ENCODE measurements around the gene MMP14. TPM values are rescaled to one million over a fixed set of nuclear protein-coding genes. Genes with fewer than 3 reads are reported as not detected.
"Not testable (repeated sequence)": the region's sequence is repeated elsewhere in the genome, so short reads cannot be mapped to it uniquely, and the experiment has no call there.

Gene MMP14
- 101 and 117 TPM in 2 replicates for total RNA-seq (2014; rRNA removed; shearing (Covaris generic))

DNA sequence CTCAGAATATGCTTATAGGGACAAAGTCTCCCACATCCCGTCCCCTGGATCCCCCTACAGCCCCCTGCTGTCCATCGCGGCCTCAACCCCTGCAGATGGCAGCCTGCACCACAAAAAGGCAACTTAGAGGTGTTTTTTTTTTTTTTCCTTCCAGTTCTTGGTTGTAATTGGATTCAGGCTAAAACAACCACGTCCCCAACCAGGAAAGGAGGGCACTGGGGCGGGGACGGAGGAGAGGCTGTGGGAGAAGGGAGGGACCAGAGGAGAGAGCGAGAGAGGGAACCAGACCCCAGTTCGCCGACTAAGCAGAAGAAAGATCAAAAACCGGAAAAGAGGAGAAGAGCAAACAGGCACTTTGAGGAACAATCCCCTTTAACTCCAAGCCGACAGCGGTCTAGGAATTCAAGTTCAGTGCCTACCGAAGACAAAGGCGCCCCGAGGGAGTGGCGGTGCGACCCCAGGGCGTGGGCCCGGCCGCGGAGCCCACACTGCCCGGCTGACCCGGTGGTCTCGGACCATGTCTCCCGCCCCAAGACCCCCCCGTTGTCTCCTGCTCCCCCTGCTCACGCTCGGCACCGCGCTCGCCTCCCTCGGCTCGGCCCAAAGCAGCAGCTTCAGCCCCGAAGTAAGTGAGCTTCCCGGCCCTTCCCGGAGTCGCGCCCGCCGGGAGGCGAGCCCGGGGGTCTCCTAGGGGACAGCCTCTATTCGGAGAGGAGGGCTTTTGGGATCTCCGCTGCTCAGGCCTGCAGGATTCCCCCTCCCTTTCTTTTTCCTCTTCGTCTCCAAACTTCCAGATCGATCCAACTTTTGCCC is at the start of gene MMP14:
Gene MMP14 (plus strand): TSS at position 285 of the 813 bp plus-strand sequence. CDS start 233 bp downstream, at position 518.
- Histone ChIP-seq H3K27me3 (replicated peaks) (no peaks in the 10 kb centered on the region), H3K4me1 (replicated peaks) (peaks cover 23% of the 10 kb centered on the region), H3K36me3 (peaks cover 63% of the 10 kb centered on the region), H3K27ac (peak within 1 kb of the TSS; percentile 62), H3K4me3 (peak within 1 kb of the TSS; percentile 69), H3K9me3 (replicated peaks) (no peaks in the 10 kb centered on the region)
- DNase-seq (ENCODE audit: low read depth in 1 of 2, low spot score in 2 of 2): peak; percentile 67 to 73

DNA sequence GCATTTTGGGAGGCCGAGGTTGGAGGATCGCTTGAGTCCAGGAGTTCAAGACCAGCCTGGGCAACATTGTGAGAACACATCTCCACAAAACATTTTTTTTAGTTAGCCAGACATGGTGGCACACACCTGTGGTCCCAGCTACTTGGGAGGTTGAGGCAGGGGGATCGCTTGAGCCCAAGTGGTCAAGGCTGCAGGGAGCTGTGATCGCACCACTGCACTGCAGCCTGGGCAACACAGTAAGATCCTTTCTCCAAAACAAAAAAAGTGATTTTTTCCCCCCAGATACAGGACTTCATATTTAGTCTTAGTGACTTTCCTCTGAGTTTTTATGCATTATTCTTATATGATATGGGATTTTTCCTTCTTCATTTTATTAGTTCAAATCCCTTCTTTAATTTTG is 49.7 kb upstream of the MMP14 start:
- Histone ChIP-seq H3K27ac (no peak overlapping the region), H3K4me3 (no peak overlapping the region), H3K9me3 (replicated peaks) (no peaks in the 10 kb centered on the region), H3K36me3 (no peaks in the 10 kb centered on the region), H3K4me1 (replicated peaks) (no peaks in the 10 kb centered on the region), H3K27me3 (replicated peaks) (no peaks in the 10 kb centered on the region)
- DNase-seq (ENCODE audit: low read depth in 1 of 2, low spot score in 2 of 2): no peak

DNA sequence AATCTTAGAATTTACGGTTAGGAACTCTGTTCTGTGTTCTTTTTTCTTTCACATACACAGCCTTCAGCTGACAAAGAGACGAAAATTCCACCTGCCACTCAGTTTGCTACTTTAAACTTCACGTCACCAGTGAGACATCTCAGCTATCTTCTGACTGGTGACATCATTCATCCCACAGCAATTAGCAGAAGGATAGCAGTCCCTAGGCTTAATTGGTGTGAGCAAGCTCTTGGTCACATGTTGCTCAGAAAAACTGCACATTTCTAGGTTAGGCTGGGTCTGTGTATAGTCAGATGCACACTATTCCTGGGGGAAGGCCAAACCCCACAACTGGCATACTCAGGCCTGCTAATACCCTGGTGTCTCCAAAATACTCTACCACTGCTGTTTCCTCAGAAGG is 45.1 kb upstream of the MMP14 start:
- Histone ChIP-seq H3K4me1 (replicated peaks) (no peaks in the 10 kb centered on the region), H3K9me3 (replicated peaks) (no peaks in the 10 kb centered on the region), H3K27me3 (replicated peaks) (no peaks in the 10 kb centered on the region), H3K36me3 (no peaks in the 10 kb centered on the region), H3K4me3 (no peak overlapping the region), H3K27ac (no peak overlapping the region)
- no peak for DNase-seq (ENCODE audit: low read depth in 1 of 2, low spot score in 2 of 2)

DNA sequence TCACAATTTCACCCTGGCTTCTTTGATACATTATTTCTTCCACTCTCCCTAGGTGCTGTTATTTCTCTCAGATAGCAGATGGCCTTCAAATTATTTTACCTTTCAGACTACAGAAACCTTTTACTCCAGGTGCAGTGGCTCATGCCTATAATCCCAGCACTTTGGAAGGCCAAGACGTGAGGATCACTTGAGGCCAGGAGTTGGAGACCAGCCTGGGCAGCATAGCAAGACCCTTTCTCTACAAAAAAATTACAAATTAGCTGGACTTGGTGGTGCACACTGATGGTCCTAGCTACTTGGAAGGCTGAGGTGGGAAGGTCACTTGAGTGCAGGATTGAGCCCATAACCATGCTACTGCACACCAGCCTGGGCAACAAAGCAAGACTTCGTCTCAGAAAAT is 44.2 kb upstream of the MMP14 start:
- Histone ChIP-seq H3K4me3 (no peak overlapping the region), H3K27ac (no peak overlapping the region), H3K9me3 (replicated peaks) (no peaks in the 10 kb centered on the region), H3K27me3 (replicated peaks) (no peaks in the 10 kb centered on the region), H3K4me1 (replicated peaks) (no peaks in the 10 kb centered on the region), H3K36me3 (no peaks in the 10 kb centered on the region)
- no peak for DNase-seq (ENCODE audit: low read depth in 1 of 2, low spot score in 2 of 2)

DNA sequence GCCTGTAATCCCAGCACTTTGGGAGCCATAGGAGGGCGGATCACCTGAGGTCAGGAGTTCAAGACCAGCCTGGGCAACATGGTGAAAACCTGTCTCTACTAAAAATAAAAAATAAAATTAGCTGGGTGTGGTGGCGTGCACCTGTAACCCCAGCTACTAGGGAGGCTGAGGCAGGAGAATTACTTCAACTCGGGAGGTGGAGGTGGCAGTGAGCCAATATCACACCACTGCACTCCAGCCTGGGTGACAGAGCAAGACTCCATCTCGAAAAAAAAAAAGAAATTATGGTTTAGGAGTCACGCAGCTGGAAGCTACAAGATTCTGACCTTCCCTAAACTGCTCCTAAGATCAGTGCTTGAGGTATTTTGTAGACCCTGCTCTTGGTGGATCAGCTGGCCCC is 42.8 kb upstream of the MMP14 start:
- not testable (repeated sequence) for H3K4me1 ChIP-seq (replicated peaks); H3K27ac ChIP-seq; H3K36me3 ChIP-seq; H3K9me3 ChIP-seq (replicated peaks); H3K27me3 ChIP-seq (replicated peaks); DNase-seq (ENCODE audit: low read depth in 1 of 2, low spot score in 2 of 2); H3K4me3 ChIP-seq

DNA sequence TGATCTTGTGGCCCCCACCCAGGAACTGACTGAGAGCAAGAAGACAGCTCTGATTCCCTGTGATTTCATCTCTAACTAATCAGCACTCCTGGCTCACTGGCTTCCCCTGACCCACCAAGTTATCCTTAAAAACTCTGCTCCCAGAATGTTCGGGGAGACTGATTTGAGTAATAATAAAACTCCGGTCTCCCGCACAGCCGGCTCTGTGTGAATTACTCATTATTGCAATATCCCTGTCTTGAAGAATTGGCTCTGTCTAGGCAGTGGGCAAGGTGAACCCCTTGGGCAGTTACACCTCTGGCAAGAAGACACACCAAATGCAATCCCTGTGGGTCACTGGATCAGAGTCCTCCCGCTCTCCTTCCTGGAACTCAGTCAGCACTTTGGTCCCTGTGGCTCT is 42.4 kb upstream of the MMP14 start:
- no peak overlapping the region for H3K27ac ChIP-seq

DNA sequence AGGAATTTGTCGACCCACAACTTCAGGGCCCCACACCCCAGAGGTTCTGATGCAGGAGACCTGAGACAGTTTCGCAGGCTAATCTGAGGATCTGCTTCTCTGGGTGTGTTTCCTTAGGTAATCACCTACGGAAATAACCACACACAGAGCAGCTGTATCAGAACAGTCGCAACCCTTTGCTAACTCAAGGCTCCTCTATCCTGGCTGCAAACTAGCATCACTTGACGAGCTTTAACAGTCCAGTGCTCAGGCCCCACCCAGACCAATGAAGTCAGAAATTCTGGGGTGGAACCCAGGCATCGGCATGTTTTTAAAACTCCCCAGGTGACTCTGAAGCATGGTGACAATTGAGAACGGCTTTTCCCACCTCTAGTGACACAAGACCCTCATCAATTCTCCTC is 41.8 kb upstream of the MMP14 start:
- no peaks in the 10 kb centered on the region for H3K27me3 ChIP-seq (replicated peaks)

More for the DNA sequence above, 42.4 kb upstream of the MMP14 start:
- H3K27me3 ChIP-seq (replicated peaks): no peaks in the 10 kb centered on the region
- no peaks in the 10 kb centered on the region for H3K36me3 ChIP-seq
- H3K9me3 ChIP-seq (replicated peaks): no peaks in the 10 kb centered on the region
- DNase-seq (ENCODE audit: low read depth in 1 of 2, low spot score in 2 of 2): no peak
- no peaks in the 10 kb centered on the region for H3K4me1 ChIP-seq (replicated peaks)
- H3K4me3 ChIP-seq: no peak overlapping the region

DNA sequence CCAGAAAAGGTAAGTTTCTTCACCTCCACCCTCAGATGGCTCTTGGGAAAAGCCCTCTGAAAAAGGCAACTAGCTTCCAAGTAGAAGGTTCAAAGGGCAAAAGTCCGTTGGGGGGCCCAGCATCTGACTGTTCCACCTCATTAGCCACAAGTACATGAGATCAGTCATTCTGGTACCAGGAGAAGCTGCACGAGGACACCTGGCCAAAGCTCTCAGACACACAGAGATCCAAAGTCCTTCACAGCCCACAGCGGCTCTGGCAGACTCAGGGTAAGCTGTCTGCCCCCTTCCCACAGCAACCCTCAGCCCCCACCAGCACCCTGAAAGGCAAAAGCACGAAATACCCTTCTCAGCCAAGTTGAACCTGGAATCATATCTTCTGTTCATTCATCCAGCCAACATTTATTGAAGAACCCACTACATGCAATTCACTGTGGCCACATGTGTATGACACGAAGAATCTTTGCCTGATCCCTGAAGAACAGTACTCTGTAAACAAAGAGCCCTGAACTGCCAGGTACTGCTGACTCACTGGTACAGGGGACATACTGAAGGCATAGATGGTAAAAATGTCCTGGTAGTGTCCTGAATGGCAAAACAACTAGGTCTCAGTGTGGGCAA is 40.2 kb upstream of the MMP14 start:
- no peak for DNase-seq (ENCODE audit: low read depth in 1 of 2, low spot score in 2 of 2)
- Histone ChIP-seq H3K36me3 (no peaks in the 10 kb centered on the region), H3K27ac (no peak overlapping the region), H3K4me1 (replicated peaks) (no peaks in the 10 kb centered on the region), H3K27me3 (replicated peaks) (no peaks in the 10 kb centered on the region), H3K9me3 (replicated peaks) (no peaks in the 10 kb centered on the region), H3K4me3 (no peak overlapping the region)

More for the DNA sequence above, 41.8 kb upstream of the MMP14 start:
- H3K4me1 ChIP-seq (replicated peaks): no peaks in the 10 kb centered on the region
- H3K27ac ChIP-seq: no peak overlapping the region
- H3K36me3 ChIP-seq: no peaks in the 10 kb centered on the region
- no peaks in the 10 kb centered on the region for H3K9me3 ChIP-seq (replicated peaks)
- DNase-seq (ENCODE audit: low read depth in 1 of 2, low spot score in 2 of 2): no peak
- no peak overlapping the region for H3K4me3 ChIP-seq

DNA sequence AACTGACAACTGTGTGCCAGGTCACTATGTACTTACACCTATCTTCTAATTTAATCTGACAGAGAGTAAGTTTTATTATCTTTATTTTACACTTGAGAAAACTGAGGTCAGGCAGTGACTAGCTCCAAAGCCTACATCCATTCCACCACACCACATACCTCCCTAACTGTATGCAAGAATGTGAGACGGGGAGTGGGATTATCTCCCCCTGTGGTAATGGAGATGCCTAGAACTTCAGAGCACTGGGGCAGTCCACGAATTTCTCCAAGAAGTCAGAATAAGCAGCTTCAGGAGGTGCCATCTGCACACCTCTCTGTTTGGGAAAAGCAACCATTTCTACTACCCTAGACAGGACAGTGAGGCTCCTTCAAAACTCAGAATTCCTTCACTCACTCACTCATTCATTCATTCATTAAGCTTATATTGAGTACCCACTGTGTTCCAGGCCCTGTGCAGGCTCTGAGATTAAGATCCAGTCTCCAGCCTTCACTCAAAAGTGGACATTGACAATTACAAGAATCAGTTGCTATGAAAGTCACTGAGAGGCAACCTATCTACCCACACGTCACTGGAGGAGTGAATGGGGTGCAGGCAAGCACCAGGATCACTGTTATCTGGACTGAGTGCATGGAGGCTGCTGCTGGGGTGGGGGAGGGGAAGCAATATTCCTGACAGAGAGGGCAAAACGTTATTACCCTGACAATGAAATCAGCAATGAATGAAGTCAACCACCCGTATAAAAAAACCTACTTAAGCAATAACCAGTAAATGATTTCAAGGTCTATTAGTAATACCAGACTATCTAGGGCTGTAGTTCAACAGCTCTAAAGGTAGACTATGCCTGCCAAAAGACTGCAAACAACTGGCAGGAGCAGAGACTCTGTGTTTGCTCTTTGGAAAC is 39.1 kb upstream of the MMP14 start:
- H3K4me3 ChIP-seq: no peak overlapping the region
- no peak for DNase-seq (ENCODE audit: low read depth in 1 of 2, low spot score in 2 of 2)
- H3K27me3 ChIP-seq (replicated peaks): no peaks in the 10 kb centered on the region
- H3K4me1 ChIP-seq (replicated peaks): no peaks in the 10 kb centered on the region
- H3K27ac ChIP-seq: no peak overlapping the region
- H3K36me3 ChIP-seq: no peaks in the 10 kb centered on the region
- no peaks in the 10 kb centered on the region for H3K9me3 ChIP-seq (replicated peaks)

DNA sequence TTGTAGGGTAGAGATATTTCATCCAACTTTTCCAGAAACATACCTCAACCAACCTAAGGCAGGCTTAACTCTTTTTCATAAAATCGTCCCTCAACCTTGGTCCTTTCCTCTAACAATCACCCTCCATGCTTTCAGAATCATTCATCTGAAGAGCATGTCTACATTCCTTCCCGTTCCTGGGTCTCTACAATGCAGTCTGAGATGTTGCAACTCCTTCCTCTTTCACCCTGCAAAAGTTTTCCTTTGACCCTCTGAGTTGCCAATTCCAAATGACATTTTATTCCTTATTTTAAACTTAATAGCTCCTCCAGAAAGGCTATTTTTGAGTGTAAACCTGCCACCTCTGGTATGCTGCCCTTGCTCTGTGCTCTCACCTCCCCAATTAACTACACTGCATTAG is 37.9 kb upstream of the MMP14 start:
- Histone ChIP-seq H3K27me3 (replicated peaks) (no peaks in the 10 kb centered on the region), H3K9me3 (replicated peaks) (no peaks in the 10 kb centered on the region), H3K4me1 (replicated peaks) (no peaks in the 10 kb centered on the region), H3K4me3 (no peak overlapping the region), H3K27ac (no peak overlapping the region), H3K36me3 (no peaks in the 10 kb centered on the region)
- no peak for DNase-seq (ENCODE audit: low read depth in 1 of 2, low spot score in 2 of 2)

DNA sequence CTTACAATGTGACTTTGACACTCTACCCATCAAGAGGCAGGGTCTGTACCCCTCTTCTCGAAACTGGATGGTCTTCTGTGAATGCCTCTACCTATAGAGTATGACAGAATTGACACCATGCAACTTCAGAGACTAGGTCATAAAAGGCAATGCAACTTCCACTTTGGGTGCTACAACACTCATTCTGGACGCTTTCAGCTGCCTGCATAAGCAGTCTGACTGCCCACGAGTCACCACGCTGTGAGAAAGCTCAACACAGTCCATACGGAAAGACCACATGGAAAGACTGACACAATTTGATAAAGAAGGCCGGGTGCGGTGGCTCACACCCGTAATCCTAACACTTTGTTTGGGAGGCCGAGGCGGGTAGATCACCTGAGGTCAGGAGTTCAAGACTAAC is 36.0 kb upstream of the MMP14 start:
- DNase-seq (ENCODE audit: low read depth in 1 of 2, low spot score in 2 of 2): no peak
- no peak overlapping the region for H3K27ac ChIP-seq
- H3K4me1 ChIP-seq (replicated peaks): no peaks in the 10 kb centered on the region
- H3K27me3 ChIP-seq (replicated peaks): no peaks in the 10 kb centered on the region
- no peak overlapping the region for H3K4me3 ChIP-seq
- H3K36me3 ChIP-seq: no peaks in the 10 kb centered on the region
- H3K9me3 ChIP-seq (replicated peaks): no peaks in the 10 kb centered on the region

DNA sequence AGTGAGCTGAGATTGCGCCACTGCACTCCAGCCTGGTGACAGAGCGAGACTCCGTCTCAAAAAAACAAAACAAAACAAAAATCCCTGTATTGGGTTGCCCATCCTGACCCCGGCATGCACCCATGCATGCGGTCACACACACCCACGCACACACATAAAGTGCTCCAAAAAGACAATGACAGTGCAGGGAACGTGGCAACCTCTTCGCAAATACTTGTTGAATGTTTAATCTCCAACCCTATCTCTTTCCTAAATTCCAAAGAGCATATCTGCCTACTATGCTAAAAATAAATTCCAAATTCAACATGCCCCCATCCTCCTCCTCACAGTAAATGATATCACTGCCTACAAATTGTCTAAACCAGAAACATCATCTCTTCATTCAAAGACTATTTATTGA is 34.7 kb upstream of the MMP14 start:
- Histone ChIP-seq H3K27ac (no peak overlapping the region), H3K27me3 (replicated peaks) (no peaks in the 10 kb centered on the region), H3K4me1 (replicated peaks) (no peaks in the 10 kb centered on the region), H3K4me3 (no peak overlapping the region), H3K36me3 (no peaks in the 10 kb centered on the region), H3K9me3 (replicated peaks) (no peaks in the 10 kb centered on the region)
- no peak for DNase-seq (ENCODE audit: low read depth in 1 of 2, low spot score in 2 of 2)

DNA sequence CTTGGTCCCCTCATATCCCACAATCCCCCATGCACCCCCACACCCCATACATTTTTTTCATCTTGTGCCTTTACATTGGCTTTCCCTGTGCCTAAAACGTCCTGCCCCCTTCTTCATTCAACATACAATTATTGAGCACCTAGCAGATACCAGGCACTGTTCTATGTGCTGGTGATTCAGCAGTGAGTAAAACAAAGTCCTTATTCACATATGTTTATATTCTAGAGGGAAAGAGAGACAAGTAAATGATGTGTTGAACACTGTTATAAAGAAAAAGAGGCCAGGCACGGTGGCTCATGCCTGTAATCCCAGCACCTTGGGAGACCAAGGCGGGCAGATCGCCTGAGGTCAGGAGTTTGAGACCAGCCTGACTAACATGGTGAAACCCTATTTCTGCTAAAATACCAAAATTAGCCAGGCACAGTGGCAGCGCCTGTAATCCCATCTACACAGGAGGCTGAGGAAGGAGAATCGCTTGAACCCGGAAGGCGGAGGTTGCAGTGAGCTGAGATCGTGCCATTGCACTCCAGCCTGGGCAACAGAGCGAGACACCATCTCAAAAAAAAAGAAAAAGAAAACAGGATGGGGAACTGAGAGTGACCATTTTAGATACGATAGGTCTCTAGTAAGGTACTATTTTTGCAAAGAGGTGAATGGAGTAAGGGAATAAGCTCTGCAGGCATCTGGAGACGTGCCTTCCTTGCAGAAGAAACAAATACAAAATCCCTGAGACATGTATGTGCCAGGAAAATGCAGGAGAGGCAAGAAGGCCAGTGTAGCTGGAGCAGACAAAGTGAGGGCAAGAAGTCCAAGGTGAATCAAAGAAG is 33.3 kb upstream of the MMP14 start:
- no peaks in the 10 kb centered on the region for H3K9me3 ChIP-seq (replicated peaks)
- H3K4me3 ChIP-seq: no peak overlapping the region
- no peak overlapping the region for H3K27ac ChIP-seq
- DNase-seq (ENCODE audit: low read depth in 1 of 2, low spot score in 2 of 2): no peak
- H3K27me3 ChIP-seq (replicated peaks): no peaks in the 10 kb centered on the region
- no peaks in the 10 kb centered on the region for H3K36me3 ChIP-seq
- no peaks in the 10 kb centered on the region for H3K4me1 ChIP-seq (replicated peaks)
